GM12878 (cell line): ENCODE results near the gene HIVEP2. TPM values are rescaled to one million over a fixed set of nuclear protein-coding genes. Genes with fewer than 3 reads are reported as not detected.

Experiments
- CEBPB ChIP-seq, 2 experiments: fragments of 150-350 bp in 1 of 2; IDR thresholded peaks; 2 replicates each; pipeline ENCODE4 v1.6.1; 2012 to 2014; ENCODE audit warnings: low read depth in 2 of 2, low read length in 2 of 2, borderline replicate concordance in 1 of 2, inconsistent platforms in 1 of 2
- CREB1 ChIP-seq: IDR thresholded peaks from 2 replicates; pipeline ENCODE4 v1.6.1; 2012; ENCODE audit warnings: low read depth, mild to moderate bottlenecking, inconsistent platforms
- E2F8 ChIP-seq: fragments of 450-650 bp; IDR thresholded peaks from 2 replicates; pipeline ENCODE4 v1.6.1; 2018; ENCODE audit warnings: mild to moderate bottlenecking, low read depth, moderate library complexity; ENCODE audit not compliant: partially characterized antibody
- ETV6 ChIP-seq, 2 experiments: fragments of 450-650 bp in 1 of 2; IDR thresholded peaks in 1 of 2; conservative IDR thresholded peaks in 1 of 2; 2 replicates each; pipeline ENCODE4 v1.6.1; 2014; ENCODE audit warnings: antibody characterized with exemption in 1 of 2, borderline replicate concordance in 1 of 2, low read depth in 1 of 2, mild to moderate bottlenecking in 1 of 2, moderate library complexity in 1 of 2
- FOXM1 ChIP-seq: IDR thresholded peaks from 2 replicates; pipeline ENCODE4 v1.6.1; 2012; ENCODE audit warnings: low read depth, mild to moderate bottlenecking, inconsistent platforms, low read length, moderate library complexity
- HDGF ChIP-seq: fragments of 450-650 bp; IDR thresholded peaks from 2 replicates; pipeline ENCODE4 v1.6.1; 2016; ENCODE audit warnings: antibody characterized with exemption
- NBN ChIP-seq: fragments of 450-650 bp; IDR thresholded peaks from 2 replicates; pipeline ENCODE4 v1.6.1; 2016
- PAX8 ChIP-seq: fragments of 450-650 bp; IDR thresholded peaks from 2 replicates; pipeline ENCODE4 v1.6.1; 2017; ENCODE audit warnings: mild to moderate bottlenecking, moderate library complexity
- RELB ChIP-seq: fragments of 450-650 bp; IDR thresholded peaks from 2 replicates; pipeline ENCODE4 v1.6.1; 2017; ENCODE audit warnings: low read depth, mild to moderate bottlenecking, moderate library complexity
- SIN3A ChIP-seq: IDR thresholded peaks from 2 replicates; pipeline ENCODE4 v1.6.1; 2012; ENCODE audit warnings: low read depth, low read length, improper control_type of control experiment
- SREBF2 ChIP-seq: IDR thresholded peaks from 2 replicates; pipeline ENCODE4 v1.6.1; 2012; ENCODE audit warnings: mild to moderate bottlenecking, low read length
- YY1 ChIP-seq: IDR thresholded peaks from 2 replicates; pipeline ENCODE4 v1.6.1; 2011; ENCODE audit warnings: low read depth, mild to moderate bottlenecking, low read length
- ZBTB4 ChIP-seq: fragments of 450-650 bp; formaldehyde crosslinking; IDR thresholded peaks from 2 replicates; pipeline ENCODE4 v1.4.0; 2022; ENCODE audit warnings: mild to moderate bottlenecking, moderate library complexity
- polyA plus RNA-seq, 11 experiments: library from polyadenylated mRNA; depleted of rRNA in 4 of 11; unstranded in 6 of 11; stranded (reverse) in 5 of 11; fragments of >200 nt; fragmentation: Nextera tagmentation in 4 of 11; fragmentation: Illumina TruSeq in 1 of 11; extraction: Ambion mirVana in 4 of 11; extraction: Trizol in 1 of 11; gene quantifications; 1 replicate in 1 of 11; 2 replicates in 10 of 11; pipeline versions ENCODE4 v1.2.1 to v1.2.3, GENCODE V29; 2011 to 2016; ENCODE audit warnings: inconsistent platforms in 2 of 11, missing spikeins in 2 of 11, low read depth in 1 of 11
- total RNA-seq, 4 experiments: library from RNA; depleted of rRNA in 3 of 4; stranded (reverse); fragments of >200 nt in 3 of 4; fragmentation: Illumina TruSeq in 1 of 4; extraction: Trizol in 1 of 4; gene quantifications; 2 replicates each; pipeline versions ENCODE4 v1.2.1 to v1.2.3, GENCODE V29; 2013 to 2021
- TF ChIP-seq, protein P1 (sequence below): IDR thresholded peaks from 2 replicates; pipeline ENCODE4 v1.6.1; 2011; ENCODE audit warnings: borderline replicate concordance, low read depth, mild to moderate bottlenecking, moderate library complexity, low read length; ENCODE audit not compliant: insufficient read depth, poor library complexity, severe bottlenecking
- TF ChIP-seq, protein P2 (sequence below), 3 experiments: IDR thresholded peaks in 2 of 3; conservative IDR thresholded peaks in 1 of 3; 2 replicates each; pipeline ENCODE4 v1.5.1; 2011; ENCODE audit warnings: low read depth in 3 of 3, low read length in 3 of 3, mild to moderate bottlenecking in 3 of 3, control low read depth in 2 of 3, moderate library complexity in 2 of 3, inconsistent platforms in 1 of 3, mixed read lengths in 1 of 3; ENCODE audit not compliant: control insufficient read depth in 2 of 3, insufficient read depth in 1 of 3; ENCODE audit errors: extremely low read depth in 1 of 3

Gene HIVEP2
- total and polyA plus RNA-seq, 10 of the 15 experiments (the other 5 are each of a cell fraction or from before 2014, with no cell fraction given), result 1.2 to 15.7 (median 10.2) TPM

DNA sequence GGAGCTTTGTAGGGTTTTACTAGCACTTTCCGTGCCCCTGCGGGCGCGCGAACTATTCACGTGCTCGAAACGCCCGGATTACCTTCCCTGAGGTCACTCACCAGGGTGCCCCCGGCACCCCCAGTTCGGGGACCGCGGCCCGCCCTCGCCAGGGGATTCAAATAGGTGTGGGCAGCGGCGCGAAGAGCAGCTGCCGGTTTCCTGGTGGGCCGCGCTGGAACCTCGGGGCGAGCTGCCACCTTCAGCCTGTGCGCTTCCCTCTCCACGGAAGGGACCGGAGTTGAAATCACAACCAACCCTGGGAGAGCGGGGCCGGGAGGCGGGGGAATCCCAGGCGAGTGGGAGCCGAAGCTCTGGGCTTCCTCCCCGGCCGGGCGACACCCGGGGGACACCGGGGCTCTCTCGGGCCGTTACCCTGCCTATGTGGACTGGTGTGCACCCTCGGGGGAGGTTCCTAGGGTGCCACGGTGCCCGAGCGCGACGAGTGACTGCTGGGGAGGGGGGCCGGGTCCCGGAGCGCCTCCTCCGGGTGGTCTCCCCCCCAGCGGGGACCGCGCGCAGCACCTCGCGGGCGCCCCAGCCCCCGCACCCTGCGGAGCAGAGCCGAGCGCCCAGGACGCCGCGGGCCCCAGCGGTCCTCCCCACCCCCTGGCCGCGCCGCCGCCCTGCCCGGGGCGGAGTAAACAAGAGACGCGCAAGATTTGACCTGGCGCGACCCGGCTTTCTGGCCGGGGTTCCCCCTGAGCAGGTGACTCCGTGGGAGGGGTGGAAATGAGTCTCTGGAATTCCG is 2.1 kb upstream of the HIVEP2 start (continued):
- 0 out of 4 replicates have a peak, but pooled peaks of 1 of the 2 experiments have one; percentile 21 for TF ChIP-seq ETV6 (conservative IDR thresholded peaks at IDR 0.05 in 1 of 2, IDR thresholded peaks at IDR 0.05 in 1 of 2; ENCODE audit: borderline replicate concordance in 1 of 2, low read depth in 1 of 2)
- TF ChIP-seq FOXM1, result 0 out of 2 replicates have a peak, but pooled peaks have one; percentile 87
- no peak for TF ChIP-seq YY1
- TF ChIP-seq SIN3A, result peak; percentile 43; the same call in 1 of the 2 replicates
- peak; percentile 22; the same call in 1 of the 2 replicates for TF ChIP-seq NBN
- no peak; the same call in 1 of the 2 replicates for TF ChIP-seq RELB
- TF ChIP-seq SREBF2, result no peak
- TF ChIP-seq, protein P1, sequence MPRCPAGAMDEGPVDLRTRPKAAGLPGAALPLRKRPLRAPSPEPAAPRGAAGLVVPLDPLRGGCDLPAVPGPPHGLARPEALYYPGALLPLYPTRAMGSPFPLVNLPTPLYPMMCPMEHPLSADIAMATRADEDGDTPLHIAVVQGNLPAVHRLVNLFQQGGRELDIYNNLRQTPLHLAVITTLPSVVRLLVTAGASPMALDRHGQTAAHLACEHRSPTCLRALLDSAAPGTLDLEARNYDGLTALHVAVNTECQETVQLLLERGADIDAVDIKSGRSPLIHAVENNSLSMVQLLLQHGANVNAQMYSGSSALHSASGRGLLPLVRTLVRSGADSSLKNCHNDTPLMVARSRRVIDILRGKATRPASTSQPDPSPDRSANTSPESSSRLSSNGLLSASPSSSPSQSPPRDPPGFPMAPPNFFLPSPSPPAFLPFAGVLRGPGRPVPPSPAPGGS, result peak; percentile 77
- TF ChIP-seq ZBTB4 (CRISPR knock-in tag), result no peak
- TF ChIP-seq E2F8, result peak; percentile 32
- TF ChIP-seq, protein P2, sequence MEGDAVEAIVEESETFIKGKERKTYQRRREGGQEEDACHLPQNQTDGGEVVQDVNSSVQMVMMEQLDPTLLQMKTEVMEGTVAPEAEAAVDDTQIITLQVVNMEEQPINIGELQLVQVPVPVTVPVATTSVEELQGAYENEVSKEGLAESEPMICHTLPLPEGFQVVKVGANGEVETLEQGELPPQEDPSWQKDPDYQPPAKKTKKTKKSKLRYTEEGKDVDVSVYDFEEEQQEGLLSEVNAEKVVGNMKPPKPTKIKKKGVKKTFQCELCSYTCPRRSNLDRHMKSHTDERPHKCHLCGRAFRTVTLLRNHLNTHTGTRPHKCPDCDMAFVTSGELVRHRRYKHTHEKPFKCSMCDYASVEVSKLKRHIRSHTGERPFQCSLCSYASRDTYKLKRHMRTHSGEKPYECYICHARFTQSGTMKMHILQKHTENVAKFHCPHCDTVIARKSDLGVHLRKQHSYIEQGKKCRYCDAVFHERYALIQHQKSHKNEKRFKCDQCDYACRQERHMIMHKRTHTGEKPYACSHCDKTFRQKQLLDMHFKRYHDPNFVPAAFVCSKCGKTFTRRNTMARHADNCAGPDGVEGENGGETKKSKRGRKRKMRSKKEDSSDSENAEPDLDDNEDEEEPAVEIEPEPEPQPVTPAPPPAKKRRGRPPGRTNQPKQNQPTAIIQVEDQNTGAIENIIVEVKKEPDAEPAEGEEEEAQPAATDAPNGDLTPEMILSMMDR (IDR thresholded peaks at IDR 0.05 in 2 of 3, conservative IDR thresholded peaks at IDR 0.05 in 1 of 3; ENCODE audit: control insufficient read depth in 2 of 3, extremely low read depth in 1 of 3, insufficient read depth in 1 of 3, low read depth in 3 of 3, low read length in 3 of 3), result no peak
- TF ChIP-seq PAX8, result no peak
- TF ChIP-seq CEBPB (IDR thresholded peaks at IDR 0.05; ENCODE audit: borderline replicate concordance in 1 of 2, low read depth in 2 of 2, low read length in 2 of 2), result no peak
- peak; percentile 56; the same call in 1 of the 2 replicates for TF ChIP-seq CREB1
- no peak for TF ChIP-seq HDGF
